NT2/D1 (cell line): Measurements from ENCODE around the gene CYFIP1.

Source experiments
- SUZ12 ChIP-seq: IDR thresholded peaks from 2 replicates; pipeline ENCODE4 v1.6.1; 2011; ENCODE audit not compliant: insufficient read length, insufficient read depth; ENCODE audit errors: extremely low read depth
- YY1 ChIP-seq: IDR thresholded peaks from 2 replicates; pipeline ENCODE4 v1.6.1; 2011; ENCODE audit not compliant: insufficient read length, insufficient read depth
- ZNF274 ChIP-seq: IDR thresholded peaks from 2 replicates; pipeline ENCODE4 v1.6.1; 2011; ENCODE audit warnings: mild to moderate bottlenecking, low read depth, low read length

DNA sequence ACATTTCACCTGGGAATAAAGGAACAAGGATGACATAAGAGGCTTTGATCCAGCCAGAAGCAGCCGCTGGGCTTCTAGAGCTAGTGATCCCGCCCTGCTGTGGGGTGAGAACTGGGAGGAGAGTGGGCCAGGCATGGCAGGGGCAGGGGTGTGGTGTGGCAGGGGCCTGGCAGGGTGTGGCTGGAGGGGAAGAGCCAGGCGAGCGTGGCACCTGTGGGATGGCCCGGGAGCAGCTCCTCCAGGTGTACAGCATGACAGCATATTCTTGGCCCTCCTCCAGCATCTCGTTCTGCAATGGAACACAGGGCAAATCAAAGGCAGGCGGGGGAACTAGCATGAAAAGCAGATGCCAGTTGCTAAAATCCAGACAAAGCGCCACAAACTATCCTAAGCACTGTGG, 35.5 kb downstream of the CYFIP1 start:
- no peak for TF ChIP-seq ZNF274
- TF ChIP-seq YY1, result no peak
- TF ChIP-seq SUZ12, result no peak
